Neural progenitor cell (in vitro differentiated cells): ENCODE results near the gene TRH. TPM values are rescaled to one million over a fixed set of nuclear protein-coding genes. Genes with fewer than 3 reads are reported as not detected.

Source experiments
- DNase-seq: peaks from one replicate; pipeline ENCODE4 v3.0.0-alpha.2; 2016; ENCODE audit warnings: low spot score
- H2AFZ ChIP-seq: fragments of 200-600 bp; sonication (generic); replicated peaks from 2 replicates; pipeline ENCODE4 v1.6.1; 2016; ENCODE audit warnings: antibody characterized with exemption
- H3F3A ChIP-seq: fragments of 200-600 bp; sonication (generic); 2 replicates; pipeline ENCODE4 v1.6.1; 2016; ENCODE audit warnings: antibody characterized with exemption, low read depth
- H3K27ac ChIP-seq: fragments of 200-600 bp; sonication (generic); 2 replicates; pipeline ENCODE4 v1.5.1; 2016; ENCODE audit warnings: mild to moderate bottlenecking
- H3K27me3 ChIP-seq: fragments of 200-600 bp; sonication (generic); 2 replicates; pipeline ENCODE4 v1.6.1; 2016; ENCODE audit warnings: mild to moderate bottlenecking, moderate library complexity
- H3K36me3 ChIP-seq: fragments of 200-600 bp; sonication (generic); 2 replicates; pipeline ENCODE4 v1.5.1; 2016
- H3K4me1 ChIP-seq: fragments of 200-600 bp; sonication (generic); 2 replicates; pipeline ENCODE4 v1.6.1; 2016; ENCODE audit warnings: mixed run types
- H3K4me2 ChIP-seq: fragments of 200-600 bp; sonication (generic); 2 replicates; pipeline ENCODE4 v1.6.1; 2016
- H3K4me3 ChIP-seq: fragments of 200-600 bp; sonication (generic); 2 replicates; pipeline ENCODE4 v1.5.1; 2016
- H3K79me2 ChIP-seq: fragments of 200-600 bp; sonication (generic); 2 replicates; pipeline ENCODE4 v1.6.1; 2016; ENCODE audit warnings: low read depth
- H3K9ac ChIP-seq: fragments of 200-600 bp; sonication (generic); 2 replicates; pipeline ENCODE4 v1.6.1; 2016
- H3K9me3 ChIP-seq: fragments of 200-600 bp; sonication (generic); 2 replicates; pipeline ENCODE4 v1.5.1; 2016; ENCODE audit warnings: low read depth
- H4K20me1 ChIP-seq: fragments of 200-600 bp; sonication (generic); 2 replicates; pipeline ENCODE4 v1.6.1; 2016; ENCODE audit warnings: low read depth
- H3K27ac Mint-ChIP-seq: 3 replicates; pipeline ENCODE4 v1.8.0; 2021; ENCODE audit warnings: mixed read lengths
- H3K27me3 Mint-ChIP-seq: 2 replicates; pipeline ENCODE4 v1.8.0; 2022; ENCODE audit warnings: low read depth, mild to moderate bottlenecking, inconsistent platforms, moderate library complexity, mixed read lengths; ENCODE audit not compliant: insufficient read depth
- H3K36me3 Mint-ChIP-seq: 3 replicates; pipeline ENCODE4 v1.8.0; 2021; ENCODE audit warnings: mixed read lengths
- H3K4me1 Mint-ChIP-seq: 3 replicates; pipeline ENCODE4 v1.8.0; 2021; ENCODE audit warnings: mixed read lengths
- H3K4me3 Mint-ChIP-seq: 3 replicates; pipeline ENCODE4 v1.8.0; 2021; ENCODE audit warnings: mild to moderate bottlenecking, moderate library complexity, mixed read lengths
- H3K9me3 Mint-ChIP-seq: 3 replicates; pipeline ENCODE4 v1.8.0; 2020; ENCODE audit warnings: mixed read lengths
- CTCF ChIP-seq: fragments of 200-600 bp; sonication (generic); IDR thresholded peaks from 2 replicates; pipeline ENCODE4 v1.5.1; 2017; ENCODE audit warnings: antibody characterized with exemption, mild to moderate bottlenecking
- EZH2 ChIP-seq: fragments of 200-600 bp; sonication (generic); IDR thresholded peaks from 2 replicates; pipeline ENCODE4 v1.6.1; 2017; ENCODE audit warnings: antibody characterized with exemption, mild to moderate bottlenecking, moderate library complexity
- EZH2phosphoT487 ChIP-seq: fragments of 200-600 bp; sonication (generic); IDR thresholded peaks from 2 replicates; pipeline ENCODE4 v1.6.1; 2017; ENCODE audit warnings: antibody characterized with exemption
- total RNA-seq: library from RNA; depleted of rRNA; stranded (reverse); fragments of >200 nt; gene quantifications from 2 replicates; pipeline ENCODE4 v1.2.3, GENCODE V29; 2015; ENCODE audit warnings: low replicate concordance

The TRH gene
- total RNA-seq, 1 donor from 2014 or later = not detected

- Histone ChIP-seq H3K4me3 (no peak overlapping the region), H3K27me3 (peaks cover 100% of the 10 kb centered on the region), H4K20me1 (peaks cover 22% of the 10 kb centered on the region), H3K9me3 (no peaks in the 10 kb centered on the region), H3K36me3 (no peaks in the 10 kb centered on the region), H3K79me2 (no peaks in the 10 kb centered on the region), H3K4me1 (peaks cover 4% of the 10 kb centered on the region), H3K9ac (no peak overlapping the region), H3K27ac (no peak overlapping the region), H3F3A (no peaks in the 10 kb centered on the region), H2AFZ (no peak overlapping the region), H3K4me2 (no peak overlapping the region)
- Mint-ChIP-seq H3K4me3 (no peak overlapping the region), H3K9me3 (no peaks in the 10 kb centered on the region), H3K27me3 (peaks cover 56% of the 10 kb centered on the region), H3K4me1 (peaks cover 13% of the 10 kb centered on the region), H3K27ac (peak overlapping the region; percentile 69), H3K36me3 (no peaks in the 10 kb centered on the region)
- no peak for TF ChIP-seq EZH2phosphoT487
- no peak for TF ChIP-seq EZH2
- no peak for DNase-seq
These were observed 3.6 kb downstream of the TRH start for GRCh38 chr3:129978123-129978522.

GRCh38 chr3:129979905-129980304 lies 5.4 kb downstream of the TRH start:
- DNase-seq = no peak
- Histone ChIP-seq H3K4me3 (no peak overlapping the region), H3K9ac (no peak overlapping the region), H3K9me3 (no peaks in the 10 kb centered on the region), H2AFZ (no peak overlapping the region), H4K20me1 (peaks cover 18% of the 10 kb centered on the region), H3F3A (no peaks in the 10 kb centered on the region), H3K4me2 (no peak overlapping the region), H3K4me1 (peaks cover under 1% of the 10 kb centered on the region), H3K27ac (no peak overlapping the region), H3K79me2 (no peaks in the 10 kb centered on the region), H3K36me3 (no peaks in the 10 kb centered on the region), H3K27me3 (peaks cover 88% of the 10 kb centered on the region)
- Mint-ChIP-seq H3K9me3 (no peaks in the 10 kb centered on the region), H3K36me3 (no peaks in the 10 kb centered on the region), H3K27me3 (peaks cover 51% of the 10 kb centered on the region), H3K27ac (no peak overlapping the region), H3K4me1 (peaks cover 11% of the 10 kb centered on the region), H3K4me3 (no peak overlapping the region)
- TF ChIP-seq CTCF (no peak), EZH2 (no peak), EZH2phosphoT487 (no peak)

- Histone ChIP-seq H3K4me2 (no peak overlapping the region), H3K27ac (no peak overlapping the region), H4K20me1 (no peaks in the 10 kb centered on the region), H3F3A (no peaks in the 10 kb centered on the region), H3K27me3 (peaks cover 51% of the 10 kb centered on the region), H3K79me2 (no peaks in the 10 kb centered on the region), H3K4me1 (no peaks in the 10 kb centered on the region), H2AFZ (no peak overlapping the region), H3K9ac (no peak overlapping the region), H3K36me3 (no peaks in the 10 kb centered on the region), H3K9me3 (no peaks in the 10 kb centered on the region), H3K4me3 (no peak overlapping the region)
- H3K27ac Mint-ChIP-seq = peak overlapping the region; percentile 26
- peaks cover under 1% of the 10 kb centered on the region for H3K4me1 Mint-ChIP-seq
- H3K9me3 Mint-ChIP-seq = no peaks in the 10 kb centered on the region
- no peaks in the 10 kb centered on the region for H3K36me3 Mint-ChIP-seq
- H3K4me3 Mint-ChIP-seq = no peak overlapping the region
- peaks cover 28% of the 10 kb centered on the region for H3K27me3 Mint-ChIP-seq
- no peak for DNase-seq
- TF ChIP-seq CTCF (no peak), EZH2 (no peak), EZH2phosphoT487 (no peak)
These were observed 9.0 kb downstream of the TRH start for GRCh38 chr3:129983561-129983960.

- Mint-ChIP-seq H3K27me3 (peaks cover 24% of the 10 kb centered on the region), H3K4me1 (peaks cover 6% of the 10 kb centered on the region), H3K36me3 (no peaks in the 10 kb centered on the region), H3K4me3 (no peak overlapping the region), H3K27ac (no peak overlapping the region), H3K9me3 (no peaks in the 10 kb centered on the region)
- no peak overlapping the region for H3K27ac ChIP-seq
- no peaks in the 10 kb centered on the region for H4K20me1 ChIP-seq
- no peaks in the 10 kb centered on the region for H3K36me3 ChIP-seq
- H3K9me3 ChIP-seq = no peaks in the 10 kb centered on the region
- H3K4me1 ChIP-seq = no peaks in the 10 kb centered on the region
- H3K79me2 ChIP-seq = no peaks in the 10 kb centered on the region
- no peak overlapping the region for H3K4me3 ChIP-seq
- TF ChIP-seq CTCF = no peak
- TF ChIP-seq EZH2phosphoT487 = no peak
- TF ChIP-seq EZH2 = no peak
- no peak overlapping the region for H2AFZ ChIP-seq
- no peak overlapping the region for H3K4me2 ChIP-seq
- no peak overlapping the region for H3K9ac ChIP-seq
- peak; percentile 36 for DNase-seq
- H3K27me3 ChIP-seq = peaks cover 45% of the 10 kb centered on the region
- no peaks in the 10 kb centered on the region for H3F3A ChIP-seq
These were observed 9.6 kb downstream of the TRH start for GRCh38 chr3:129984125-129984524.
